ENCODE measurements around the gene YY1AP1. TPM values are rescaled to one million over a fixed set of nuclear protein-coding genes. Genes with fewer than 3 reads are reported as not detected.

The YY1AP1 gene
- total RNA-seq, 3 donors from 2014 or later, result 107 to 156 (median 155) TPM

GRCh38 chr1:155652951-155653350 is 35.6 kb downstream of the YY1AP1 start:
- TF ChIP-seq POLR2AphosphoS5 (IDR thresholded peaks at IDR 0.05) (no peak), CTCF (IDR thresholded peaks at IDR 0.05) (no peak), POLR2A (IDR thresholded peaks at IDR 0.05) (no peak)
- DNase-seq (ENCODE audit: low spot score in 2 of 2), result no peak
- Histone ChIP-seq H3K4me1 (peaks cover 0 to 9% of the 10 kb centered on the region in 2 donors), H3K27ac (peak overlapping the region in 1 of 2 donors; percentile 90), H3K27me3 (no peaks in the 10 kb centered on the region), H3K36me3 (no peaks in the 10 kb centered on the region), H3K9me3 (no peaks in the 10 kb centered on the region), H3K4me3 (no peak overlapping the region)
- intact Hi-C loops (cut with DNase I; ENCODE audit: low total_unique reads), result no loop called here

GRCh38 chr1:155651861-155652661 is 36.5 kb downstream of the YY1AP1 start:
- Histone ChIP-seq H3K4me3 (peak overlapping the region in 1 of 3 donors; percentile 42), H3K9me3 (no peaks in the 10 kb centered on the region), H3K4me1 (peaks cover 0 to 9% of the 10 kb centered on the region in 2 donors), H3K27ac (peak overlapping the region; percentile 90 to 91), H3K27me3 (no peaks in the 10 kb centered on the region), H3K36me3 (no peaks in the 10 kb centered on the region)
- DNase-seq (ENCODE audit: low spot score in 2 of 2), result no peak
- intact Hi-C loops (cut with DNase I; ENCODE audit: low total_unique reads), result no loop called here
- TF ChIP-seq CTCF (IDR thresholded peaks at IDR 0.05), result no peak
- no peak for TF ChIP-seq POLR2AphosphoS5 (IDR thresholded peaks at IDR 0.05)
- TF ChIP-seq POLR2A (IDR thresholded peaks at IDR 0.05), result no peak

GRCh38 chr1:155650231-155650757 is 38.3 kb downstream of the YY1AP1 start:
- TF ChIP-seq POLR2AphosphoS5 (IDR thresholded peaks at IDR 0.05), result no peak
- peak overlapping the region; percentile 90 to 91 for H3K27ac ChIP-seq

GRCh38 chr1:155649676-155650075 is 38.9 kb downstream of the YY1AP1 start:
- TF ChIP-seq CTCF (IDR thresholded peaks at IDR 0.05), result no peak
- no peak for TF ChIP-seq POLR2A (IDR thresholded peaks at IDR 0.05)
- TF ChIP-seq POLR2AphosphoS5 (IDR thresholded peaks at IDR 0.05), result no peak
- H3K27ac ChIP-seq, result no peak overlapping the region
- intact Hi-C loops (cut with DNase I; ENCODE audit: low total_unique reads), result no loop called here

More at GRCh38 chr1:155650231-155650757, 38.3 kb downstream of the YY1AP1 start:
- Histone ChIP-seq H3K4me1 (peaks cover 0 to 9% of the 10 kb centered on the region in 2 donors), H3K27me3 (no peaks in the 10 kb centered on the region), H3K4me3 (no peak overlapping the region), H3K9me3 (no peaks in the 10 kb centered on the region), H3K36me3 (no peaks in the 10 kb centered on the region)
- intact Hi-C loops (cut with DNase I; ENCODE audit: low total_unique reads), result no loop called here
- DNase-seq (ENCODE audit: low spot score in 2 of 2), result no peak

GRCh38 chr1:155648207-155649147 is 40.1 kb downstream of the YY1AP1 start:
- TF ChIP-seq POLR2A (IDR thresholded peaks at IDR 0.05) (no peak), CTCF (IDR thresholded peaks at IDR 0.05) (peak in 2 of 3 donors; percentile 41 to 63), POLR2AphosphoS5 (IDR thresholded peaks at IDR 0.05) (no peak)
- intact Hi-C loops (cut with DNase I; ENCODE audit: low total_unique reads), result no loop called here
- DNase-seq (ENCODE audit: low spot score in 2 of 2), result peak in 1 of 2 donors; percentile 31
- no peaks in the 10 kb centered on the region for H3K27me3 ChIP-seq
- no peaks in the 10 kb centered on the region for H3K9me3 ChIP-seq
- H3K27ac ChIP-seq, result peak overlapping the region; percentile 84
- peak overlapping the region; percentile 22 to 39 (median 27) for H3K4me3 ChIP-seq
- no peaks in the 10 kb centered on the region for H3K36me3 ChIP-seq
- H3K4me1 ChIP-seq, result peaks cover 0 to 9% of the 10 kb centered on the region in 2 donors

More at GRCh38 chr1:155649676-155650075, 38.9 kb downstream of the YY1AP1 start:
- no peaks in the 10 kb centered on the region for H3K27me3 ChIP-seq
- H3K36me3 ChIP-seq, result no peaks in the 10 kb centered on the region
- H3K4me1 ChIP-seq, result peaks cover 0 to 9% of the 10 kb centered on the region in 2 donors
- no peak overlapping the region for H3K4me3 ChIP-seq
- no peaks in the 10 kb centered on the region for H3K9me3 ChIP-seq
- no peak for DNase-seq (ENCODE audit: low spot score in 2 of 2)
